NB4 (cell line): ENCODE measurements around the gene KLRC1.
"Not testable (repeated sequence)": the region's sequence is repeated elsewhere in the genome, so short reads cannot be mapped to it uniquely, and the experiment has no call there.

Experiments
- MAX ChIP-seq: IDR thresholded peaks from 2 replicates; pipeline ENCODE4 v1.6.1; 2011; ENCODE audit warnings: low read depth, low read length
- MYC ChIP-seq: IDR thresholded peaks from 2 replicates; pipeline ENCODE4 v1.6.1; 2011; ENCODE audit warnings: low read depth, low read length
- POLR2A ChIP-seq: IDR thresholded peaks from 2 replicates; pipeline ENCODE4 v1.6.1; 2011; ENCODE audit warnings: mild to moderate bottlenecking; ENCODE audit not compliant: insufficient read length; ENCODE audit errors: extremely low read depth
- TF ChIP-seq, protein P1 (sequence below): IDR thresholded peaks from one replicate; pipeline ENCODE4 v1.5.1; 2012; ENCODE audit warnings: low read depth, low read length

- TF ChIP-seq, protein P1, sequence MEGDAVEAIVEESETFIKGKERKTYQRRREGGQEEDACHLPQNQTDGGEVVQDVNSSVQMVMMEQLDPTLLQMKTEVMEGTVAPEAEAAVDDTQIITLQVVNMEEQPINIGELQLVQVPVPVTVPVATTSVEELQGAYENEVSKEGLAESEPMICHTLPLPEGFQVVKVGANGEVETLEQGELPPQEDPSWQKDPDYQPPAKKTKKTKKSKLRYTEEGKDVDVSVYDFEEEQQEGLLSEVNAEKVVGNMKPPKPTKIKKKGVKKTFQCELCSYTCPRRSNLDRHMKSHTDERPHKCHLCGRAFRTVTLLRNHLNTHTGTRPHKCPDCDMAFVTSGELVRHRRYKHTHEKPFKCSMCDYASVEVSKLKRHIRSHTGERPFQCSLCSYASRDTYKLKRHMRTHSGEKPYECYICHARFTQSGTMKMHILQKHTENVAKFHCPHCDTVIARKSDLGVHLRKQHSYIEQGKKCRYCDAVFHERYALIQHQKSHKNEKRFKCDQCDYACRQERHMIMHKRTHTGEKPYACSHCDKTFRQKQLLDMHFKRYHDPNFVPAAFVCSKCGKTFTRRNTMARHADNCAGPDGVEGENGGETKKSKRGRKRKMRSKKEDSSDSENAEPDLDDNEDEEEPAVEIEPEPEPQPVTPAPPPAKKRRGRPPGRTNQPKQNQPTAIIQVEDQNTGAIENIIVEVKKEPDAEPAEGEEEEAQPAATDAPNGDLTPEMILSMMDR = not testable (repeated sequence)
- not testable (repeated sequence) for TF ChIP-seq POLR2A, MYC, MAX
These were observed 7.1 kb downstream of the KLRC1 start for GRCh38 chr12:10446052-10446451.
